HG02763 (cell line): ENCODE results near the gene CIROP.

Experiments used
- ATAC-seq: cut with Tn5 transposase; IDR thresholded peaks from one replicate; pipeline ENCODE4 v1.9.1; 2021; ENCODE audit warnings: mild to moderate bottlenecking, moderate library complexity; ENCODE audit not compliant: unreplicated experiment

Gene CIROP

GRCh38 chr14:23104591-23105347 lies at the start of gene CIROP:
TSS of gene CIROP (minus strand) at chr14:23104989. CDS start at chr14:23104920, 69 bp downstream.
- ATAC-seq = no peak

- no peak for ATAC-seq
Observed at GRCh38 chr14:23153851-23154796, 49.3 kb upstream of the CIROP start.

GRCh38 chr14:23151342-23151741 lies 46.6 kb upstream of the CIROP start:
- ATAC-seq = no peak

GRCh38 chr14:23149745-23150144 lies 45.0 kb upstream of the CIROP start:
- no peak for ATAC-seq

GRCh38 chr14:23148591-23149249 lies 43.9 kb upstream of the CIROP start:
- ATAC-seq = no peak

- no peak for ATAC-seq
Observed at GRCh38 chr14:23147676-23148075, 42.9 kb upstream of the CIROP start.

GRCh38 chr14:23146980-23147379 lies 42.2 kb upstream of the CIROP start:
- ATAC-seq = no peak

GRCh38 chr14:23146351-23146910 lies 41.6 kb upstream of the CIROP start:
- no peak for ATAC-seq

- no peak for ATAC-seq
Observed at GRCh38 chr14:23145794-23146350, 41.1 kb upstream of the CIROP start.

- ATAC-seq = no peak
Observed at GRCh38 chr14:23143911-23144310, 39.1 kb upstream of the CIROP start.

- no peak for ATAC-seq
Observed at GRCh38 chr14:23142826-23143225, 38.0 kb upstream of the CIROP start.

- ATAC-seq = no peak
Observed at GRCh38 chr14:23141706-23142444, 37.1 kb upstream of the CIROP start.

GRCh38 chr14:23140371-23140770 lies 35.6 kb upstream of the CIROP start:
- no peak for ATAC-seq

- ATAC-seq = no peak
Observed at GRCh38 chr14:23139874-23140273, 35.1 kb upstream of the CIROP start.

- ATAC-seq = no peak
Observed at GRCh38 chr14:23137813-23138535, 33.2 kb upstream of the CIROP start.

GRCh38 chr14:23137192-23137812 lies 32.5 kb upstream of the CIROP start:
- ATAC-seq = no peak

- no peak for ATAC-seq
Observed at GRCh38 chr14:23136566-23137133, 31.9 kb upstream of the CIROP start.

GRCh38 chr14:23132970-23133369 lies 28.2 kb upstream of the CIROP start:
- ATAC-seq = no peak

- ATAC-seq = no peak
Observed at GRCh38 chr14:23131482-23131881, 26.7 kb upstream of the CIROP start.
